ENCODE results near the gene PAX9.
A peak's percentile ranks its signal among the peaks of the same experiment; 100 is the strongest.

The PAX9 gene

GRCh38 chr14:36649872-36650650, 11.6 kb upstream of the PAX9 start:
- H3K4me3 ChIP-seq (ENCODE audit: low read length) = no peak overlapping the region
- no peak for DNase-seq (ENCODE audit: low read depth)
- TF ChIP-seq CTCF (IDR thresholded peaks at IDR 0.05; ENCODE audit: insufficient read depth, low read depth, low read length, missing control alignments) = no peak

GRCh38 chr14:36652542-36653201, 9.0 kb upstream of the PAX9 start:
- DNase-seq (ENCODE audit: low read depth) = peak; percentile 28
- H3K4me3 ChIP-seq (ENCODE audit: low read length) = no peak overlapping the region
- no peak for TF ChIP-seq CTCF (IDR thresholded peaks at IDR 0.05; ENCODE audit: insufficient read depth, low read depth, low read length, missing control alignments)

- H3K4me3 ChIP-seq (ENCODE audit: low read length) = no peak overlapping the region
- no peak for DNase-seq (ENCODE audit: low read depth)
- no peak for TF ChIP-seq CTCF (IDR thresholded peaks at IDR 0.05; ENCODE audit: insufficient read depth, low read depth, low read length, missing control alignments)
Measured at GRCh38 chr14:36653413-36653812, 8.2 kb upstream of the PAX9 start.

GRCh38 chr14:36653962-36654793, 7.5 kb upstream of the PAX9 start:
- TF ChIP-seq CTCF (IDR thresholded peaks at IDR 0.05; ENCODE audit: insufficient read depth, low read depth, low read length, missing control alignments) = no peak
- no peak for DNase-seq (ENCODE audit: low read depth)
- no peak overlapping the region for H3K4me3 ChIP-seq (ENCODE audit: low read length)

- DNase-seq (ENCODE audit: low read depth) = no peak
- no peak overlapping the region for H3K4me3 ChIP-seq (ENCODE audit: low read length)
- TF ChIP-seq CTCF (IDR thresholded peaks at IDR 0.05; ENCODE audit: insufficient read depth, low read depth, low read length, missing control alignments) = no peak
Measured at GRCh38 chr14:36654794-36655381, 6.8 kb upstream of the PAX9 start.

- no peak for TF ChIP-seq CTCF (IDR thresholded peaks at IDR 0.05; ENCODE audit: insufficient read depth, low read depth, low read length, missing control alignments)
- no peak for DNase-seq (ENCODE audit: low read depth)
- H3K4me3 ChIP-seq (ENCODE audit: low read length) = no peak overlapping the region
Measured at GRCh38 chr14:36655571-36655962, 6.1 kb upstream of the PAX9 start.

Data from epithelial cell of esophagus (primary cell).